ENCODE data around the gene SPRYD3.

DNA sequence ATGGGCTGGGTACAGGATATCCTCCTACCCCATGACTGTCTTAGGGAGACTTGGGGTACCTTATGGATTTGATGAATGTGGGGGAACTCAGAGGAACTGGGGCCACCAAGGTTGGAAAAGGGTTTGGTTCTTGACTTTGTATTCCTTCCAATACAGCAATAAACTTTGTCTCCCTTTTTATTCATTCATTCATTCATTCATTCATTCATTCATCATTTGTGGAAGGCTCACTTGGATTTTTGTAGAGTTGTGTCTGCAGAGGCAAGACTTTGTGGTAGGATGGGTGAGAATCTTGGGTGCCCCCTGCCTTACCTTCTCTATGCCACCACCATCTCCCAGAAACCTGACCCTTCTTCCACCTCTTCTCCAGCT, 45.1 kb upstream of the SPRYD3 start:
- TF ChIP-seq, protein P1, sequence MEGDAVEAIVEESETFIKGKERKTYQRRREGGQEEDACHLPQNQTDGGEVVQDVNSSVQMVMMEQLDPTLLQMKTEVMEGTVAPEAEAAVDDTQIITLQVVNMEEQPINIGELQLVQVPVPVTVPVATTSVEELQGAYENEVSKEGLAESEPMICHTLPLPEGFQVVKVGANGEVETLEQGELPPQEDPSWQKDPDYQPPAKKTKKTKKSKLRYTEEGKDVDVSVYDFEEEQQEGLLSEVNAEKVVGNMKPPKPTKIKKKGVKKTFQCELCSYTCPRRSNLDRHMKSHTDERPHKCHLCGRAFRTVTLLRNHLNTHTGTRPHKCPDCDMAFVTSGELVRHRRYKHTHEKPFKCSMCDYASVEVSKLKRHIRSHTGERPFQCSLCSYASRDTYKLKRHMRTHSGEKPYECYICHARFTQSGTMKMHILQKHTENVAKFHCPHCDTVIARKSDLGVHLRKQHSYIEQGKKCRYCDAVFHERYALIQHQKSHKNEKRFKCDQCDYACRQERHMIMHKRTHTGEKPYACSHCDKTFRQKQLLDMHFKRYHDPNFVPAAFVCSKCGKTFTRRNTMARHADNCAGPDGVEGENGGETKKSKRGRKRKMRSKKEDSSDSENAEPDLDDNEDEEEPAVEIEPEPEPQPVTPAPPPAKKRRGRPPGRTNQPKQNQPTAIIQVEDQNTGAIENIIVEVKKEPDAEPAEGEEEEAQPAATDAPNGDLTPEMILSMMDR (IDR thresholded peaks at IDR 0.05; ENCODE audit: low read depth, low read length, poor library complexity, severe bottlenecking): no peak
- TF ChIP-seq EZH2phosphoT487 (IDR thresholded peaks at IDR 0.05; ENCODE audit: borderline replicate concordance, low read length): no peak
